Measurements from ENCODE around the gene PGAM1.

Gene PGAM1

GRCh38 chr10:97411406-97411805 lies 14.6 kb upstream of the PGAM1 start:
- no peak for TF ChIP-seq CTCF (IDR thresholded peaks at IDR 0.05)

- TF ChIP-seq CTCF (IDR thresholded peaks at IDR 0.05), result no peak
These were observed 13.1 kb upstream of the PGAM1 start for GRCh38 chr10:97412891-97413304.

- TF ChIP-seq CTCF (IDR thresholded peaks at IDR 0.05), result no peak
These were observed 9.4 kb upstream of the PGAM1 start for GRCh38 chr10:97416565-97416964.

- TF ChIP-seq CTCF (IDR thresholded peaks at IDR 0.05), result no peak
These were observed 982 bp downstream of the PGAM1 start for GRCh38 chr10:97426776-97427570.

- no peak for TF ChIP-seq CTCF (IDR thresholded peaks at IDR 0.05)
These were observed 1.7 kb downstream of the PGAM1 start for GRCh38 chr10:97427571-97428179.

- TF ChIP-seq CTCF (IDR thresholded peaks at IDR 0.05), result no peak
These were observed 2.6 kb downstream of the PGAM1 start for GRCh38 chr10:97428572-97428981.

- TF ChIP-seq CTCF (IDR thresholded peaks at IDR 0.05), result no peak
These were observed 8.1 kb downstream of the PGAM1 start for GRCh38 chr10:97434055-97434454.
